Effector CD4-positive, alpha-beta T cell (primary cell): ENCODE measurements around the gene FGF4.

ENCODE experiments used
- DNase-seq: peaks from one replicate; pipeline ENCODE4 v3.0.0-alpha.2; 2020

Gene FGF4

DNA sequence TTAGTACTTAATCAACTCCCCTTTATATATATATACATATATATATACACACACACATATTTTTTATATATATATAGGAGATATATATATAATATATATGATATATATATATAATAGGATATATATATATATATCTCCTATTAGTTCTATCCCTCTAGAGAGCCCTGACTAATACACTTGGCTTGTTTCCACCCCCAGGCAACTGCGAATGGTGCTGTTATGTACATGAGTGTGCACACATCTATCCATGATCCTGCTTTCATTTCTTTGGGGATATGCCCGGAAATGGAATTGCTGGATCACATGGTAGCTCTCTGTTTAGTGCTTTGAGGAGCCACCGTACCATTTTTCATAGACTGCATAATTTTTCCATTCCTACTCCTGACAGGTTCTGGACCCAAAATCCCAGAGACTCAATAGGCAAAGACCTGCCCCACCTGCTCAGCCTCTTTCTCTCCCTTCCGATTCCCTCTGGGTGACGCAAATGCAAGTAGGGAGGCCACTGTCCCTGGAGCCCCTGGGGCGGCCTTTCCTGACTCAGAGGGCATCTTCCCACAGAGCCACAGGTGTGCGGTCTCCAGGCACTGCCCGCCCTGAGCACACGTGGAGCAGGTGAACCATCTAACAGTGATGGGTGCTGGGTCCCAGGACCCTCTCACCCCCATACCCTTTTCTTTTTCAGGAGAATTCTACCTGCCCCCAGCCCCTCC, 32.1 kb upstream of the FGF4 start:
- no peak for DNase-seq

DNA sequence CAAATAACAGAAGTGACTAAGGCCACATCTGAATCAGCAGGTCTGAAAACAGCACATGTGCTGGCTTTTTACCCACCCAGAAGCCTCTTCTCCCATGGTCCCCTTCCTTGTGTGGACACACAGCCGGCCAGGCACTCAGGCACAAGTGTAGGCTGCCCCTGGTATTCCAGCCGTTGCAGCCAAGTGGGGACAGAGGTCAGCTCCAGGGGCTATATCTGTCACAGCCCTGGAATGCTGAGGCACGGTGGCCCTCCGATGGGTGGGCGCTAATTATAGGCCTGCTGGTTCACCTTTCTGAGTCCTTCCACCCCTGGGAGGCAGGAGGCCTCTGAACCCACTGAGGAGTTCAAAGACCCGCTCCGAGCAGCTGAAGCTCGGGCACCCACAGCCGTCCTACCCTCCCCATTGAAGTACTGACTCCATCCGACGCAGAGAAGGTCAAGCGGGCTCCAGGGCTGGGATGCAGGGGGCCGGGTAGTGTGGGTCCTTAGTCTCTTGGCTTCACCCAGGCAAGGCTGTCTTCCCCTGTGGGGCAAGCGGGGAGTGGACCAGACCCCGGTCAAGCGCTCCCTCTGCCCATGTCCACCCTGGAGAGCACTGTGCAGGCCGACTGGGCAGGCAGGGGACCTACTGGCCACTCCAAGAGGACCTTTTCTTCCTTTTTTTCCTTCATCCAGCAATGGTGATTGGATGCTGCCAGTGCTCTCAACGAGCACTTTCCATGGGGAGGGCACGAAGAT, 29.8 kb upstream of the FGF4 start:
- DNase-seq: no peak

DNA sequence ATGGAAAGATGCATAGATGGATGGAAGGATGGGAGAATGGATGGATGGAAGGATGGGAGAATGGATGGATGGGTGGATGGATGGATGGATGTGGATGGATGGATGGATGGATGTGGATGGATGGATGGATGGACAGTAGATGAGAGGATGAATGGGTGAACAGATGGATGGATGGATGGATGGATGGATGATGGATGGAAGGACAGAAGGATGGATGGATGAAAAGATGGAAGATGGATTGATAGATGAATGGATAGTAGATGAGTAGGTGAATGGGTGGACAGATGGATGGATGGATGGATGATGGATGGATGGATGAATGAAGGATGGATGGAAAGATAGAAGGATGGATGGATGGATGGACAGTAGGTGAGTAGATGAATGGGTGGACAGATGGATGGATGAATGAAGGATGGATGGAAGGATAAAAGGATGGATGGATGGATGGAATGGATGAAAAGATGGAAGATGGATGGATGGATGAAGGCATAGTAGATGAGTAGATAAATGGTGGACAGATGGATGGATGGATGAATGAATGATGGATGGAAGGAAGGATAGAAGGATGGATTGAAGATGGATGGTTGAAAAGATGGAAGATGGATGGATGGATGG, 28.6 kb upstream of the FGF4 start:
- DNase-seq: no peak

DNA sequence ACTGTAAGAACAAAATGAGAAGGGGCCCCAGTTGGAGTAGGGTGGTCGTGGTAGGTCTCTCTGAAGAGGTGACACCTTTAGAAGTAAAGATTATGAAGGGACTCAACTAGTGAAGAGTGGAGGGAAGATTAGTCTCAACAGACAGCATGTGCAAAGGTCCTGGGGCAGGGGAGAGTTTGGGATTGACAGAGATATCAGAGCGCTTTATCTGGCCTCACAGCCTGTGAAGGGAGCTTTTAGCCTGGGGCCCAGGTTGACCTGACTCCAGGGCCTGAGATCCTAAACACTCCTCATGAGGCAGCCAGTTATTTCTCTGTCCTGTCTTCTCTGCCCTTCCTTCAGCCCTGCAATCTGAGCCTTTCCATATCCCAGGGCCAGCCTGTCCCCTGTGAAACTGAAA, 27.9 kb upstream of the FGF4 start:
- no peak for DNase-seq

DNA sequence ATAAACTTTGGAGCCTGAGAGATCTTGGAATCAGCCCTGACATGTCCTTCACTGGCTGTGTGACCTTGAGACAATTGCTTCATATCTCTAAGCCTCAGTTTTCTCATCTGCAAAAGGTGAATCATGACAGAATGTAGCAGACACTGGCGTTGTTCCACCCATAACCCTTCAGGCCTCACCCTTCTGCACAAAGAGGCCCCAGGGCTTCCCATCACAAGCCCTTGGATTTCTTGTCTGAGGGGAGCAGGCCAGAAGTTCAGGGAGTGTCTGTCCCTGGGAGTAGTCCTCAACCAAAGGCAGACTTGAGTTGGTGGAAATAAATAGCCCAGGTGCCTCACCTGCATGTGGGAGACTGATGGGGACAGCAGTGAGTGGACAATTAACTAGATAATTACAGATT, 27.4 kb upstream of the FGF4 start:
- no peak for DNase-seq

DNA sequence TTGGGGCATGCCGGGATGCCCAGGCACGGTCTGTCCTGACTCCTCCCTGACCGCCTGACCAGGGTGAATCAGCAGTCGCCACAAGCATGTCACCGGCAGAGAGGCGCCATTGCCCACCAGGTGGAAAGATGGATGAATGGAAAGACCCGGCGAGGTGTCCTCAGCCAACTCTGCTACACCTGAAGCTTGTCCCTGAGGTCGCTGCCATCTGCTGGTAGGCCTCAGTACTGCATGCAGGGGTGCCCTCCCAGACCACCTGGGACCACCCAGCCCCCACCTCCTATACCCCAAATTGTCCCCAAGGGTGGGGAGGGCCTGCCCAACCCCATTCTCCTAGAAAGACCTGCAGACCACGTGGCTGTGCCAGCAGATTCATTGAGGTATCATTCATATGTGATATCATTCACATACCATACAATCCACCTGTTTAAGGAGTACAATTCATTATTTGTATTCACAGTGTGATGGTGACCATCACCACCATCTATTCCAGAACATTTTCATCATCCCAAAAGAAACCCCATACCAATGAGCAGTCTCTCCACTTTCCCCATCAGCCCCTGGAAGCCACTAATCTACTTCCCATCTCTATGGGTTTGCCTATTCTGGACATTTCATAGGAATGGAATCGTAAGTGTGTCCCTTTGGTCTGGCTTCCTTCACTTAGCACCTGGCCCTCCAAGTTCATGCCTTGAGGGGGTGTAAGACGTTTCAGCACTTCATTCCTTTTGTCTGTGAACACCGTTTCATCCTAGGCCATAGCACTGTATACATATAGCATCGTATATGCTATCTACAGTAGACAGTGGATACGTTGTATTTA, 26.6 kb upstream of the FGF4 start:
- no peak for DNase-seq

DNA sequence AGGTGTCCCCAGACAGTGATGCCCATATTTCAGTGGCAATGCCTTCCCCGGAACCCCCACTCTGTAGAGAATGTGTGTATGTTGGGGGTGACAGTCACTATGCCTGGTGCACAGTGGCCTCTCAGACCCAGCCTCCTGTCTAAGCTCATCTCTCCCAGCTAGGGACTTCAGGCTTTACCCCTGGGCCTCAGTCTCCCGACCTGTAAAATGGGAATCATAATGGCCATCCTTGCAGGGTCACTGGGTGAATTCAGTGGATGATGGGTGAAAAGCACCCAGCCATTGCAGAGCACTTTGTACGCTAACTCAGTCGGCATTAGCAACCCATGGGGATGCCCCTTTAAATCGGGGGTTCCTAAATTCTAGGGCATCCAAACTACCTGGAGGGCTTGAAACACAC, 25.1 kb upstream of the FGF4 start:
- DNase-seq: no peak

DNA sequence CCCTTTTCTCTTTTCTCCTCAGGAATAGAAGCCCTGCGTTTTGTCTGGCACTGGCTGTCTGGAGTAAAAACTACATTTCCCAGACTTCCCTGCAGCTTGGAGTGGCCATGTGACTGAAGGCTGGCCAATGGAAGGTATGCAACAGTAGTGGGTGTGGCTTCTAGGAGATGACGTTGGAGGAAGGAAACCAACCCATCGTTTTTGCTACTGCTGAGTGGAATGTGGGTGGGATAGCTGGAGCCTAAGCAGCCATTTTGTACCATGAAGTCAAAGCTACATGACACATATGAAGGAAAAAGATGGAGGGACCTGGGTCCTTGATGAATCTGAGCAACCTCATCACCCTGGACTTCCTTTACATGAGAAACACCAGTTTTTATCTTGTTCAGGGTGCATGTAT, 24.4 kb upstream of the FGF4 start:
- no peak for DNase-seq

DNA sequence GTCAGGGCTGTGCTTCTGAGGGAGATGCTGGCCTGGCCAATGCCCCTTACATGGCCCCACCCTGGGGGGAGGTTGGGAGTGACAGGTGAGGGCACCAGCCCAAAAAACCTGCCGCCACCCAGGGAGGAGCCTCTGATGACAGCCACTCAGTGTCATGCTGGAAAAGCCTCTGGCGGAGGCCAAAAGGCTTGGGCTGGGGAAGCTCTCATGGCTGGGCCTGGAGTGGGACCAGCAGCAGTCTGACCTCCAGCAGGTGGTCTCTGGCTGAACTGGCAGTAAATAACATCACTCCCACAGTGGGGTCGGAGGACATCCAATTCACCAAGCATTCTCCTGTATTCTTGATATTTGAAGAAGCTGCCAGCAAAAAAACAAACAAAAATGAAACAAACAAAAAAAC, 24.0 kb upstream of the FGF4 start:
- no peak for DNase-seq

DNA sequence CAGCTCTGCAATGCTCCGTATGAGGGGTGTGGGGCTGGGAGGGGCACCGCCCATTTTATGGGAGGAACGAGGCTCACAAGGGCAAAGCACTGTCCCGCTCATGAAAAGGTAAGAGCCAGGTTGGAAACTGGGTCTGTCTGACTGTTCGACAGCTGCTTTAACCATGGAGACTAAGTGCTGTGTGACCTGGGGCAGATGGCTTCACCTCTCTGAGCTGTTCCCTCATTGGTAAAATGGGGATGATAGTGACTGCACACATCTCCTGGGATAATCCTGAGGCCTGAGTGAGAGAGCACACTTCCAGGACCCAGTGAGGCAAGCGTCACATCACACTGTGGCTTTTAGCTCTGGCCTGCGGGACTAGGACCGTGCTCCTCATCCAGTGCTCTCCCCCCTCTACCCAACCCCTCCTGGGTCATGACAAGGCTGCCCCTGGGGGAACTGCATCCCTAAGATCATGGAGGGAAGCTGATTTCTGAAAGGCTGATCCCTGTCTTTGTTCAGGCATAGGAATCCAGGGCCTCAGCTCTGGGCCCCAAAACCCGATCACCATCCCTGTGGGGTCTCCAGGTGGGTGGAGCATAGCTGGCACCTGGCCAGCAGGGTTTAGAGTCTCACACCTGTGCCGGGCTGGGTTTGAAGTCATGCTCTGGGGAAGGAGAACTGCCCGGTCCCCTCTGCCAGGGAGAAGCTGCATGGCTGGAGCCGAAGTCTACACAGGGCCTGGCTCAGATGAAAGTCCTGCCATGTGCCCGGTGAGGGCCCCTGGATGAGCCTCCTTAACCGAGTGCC, 22.8 kb upstream of the FGF4 start:
- no peak for DNase-seq

DNA sequence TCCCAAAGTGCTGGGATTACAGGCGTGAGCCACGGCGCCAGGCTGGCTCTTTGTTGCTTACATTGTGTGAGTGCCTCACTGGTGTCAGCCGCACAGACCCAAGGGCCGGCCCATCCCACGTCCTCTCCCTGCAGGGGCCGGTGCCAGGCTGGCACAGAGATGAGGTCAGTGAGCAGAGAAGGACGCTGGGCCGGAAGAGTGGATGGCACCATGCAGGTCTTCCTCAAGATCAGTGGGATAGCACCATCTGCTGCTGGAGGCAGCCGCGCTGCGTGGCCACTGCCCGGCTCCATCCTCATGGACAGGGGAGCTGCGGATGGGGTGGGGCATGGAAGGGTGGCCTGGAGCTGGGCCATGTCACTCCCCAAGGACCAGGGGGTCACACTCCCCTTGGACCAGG, 22.0 kb upstream of the FGF4 start:
- DNase-seq: no peak

DNA sequence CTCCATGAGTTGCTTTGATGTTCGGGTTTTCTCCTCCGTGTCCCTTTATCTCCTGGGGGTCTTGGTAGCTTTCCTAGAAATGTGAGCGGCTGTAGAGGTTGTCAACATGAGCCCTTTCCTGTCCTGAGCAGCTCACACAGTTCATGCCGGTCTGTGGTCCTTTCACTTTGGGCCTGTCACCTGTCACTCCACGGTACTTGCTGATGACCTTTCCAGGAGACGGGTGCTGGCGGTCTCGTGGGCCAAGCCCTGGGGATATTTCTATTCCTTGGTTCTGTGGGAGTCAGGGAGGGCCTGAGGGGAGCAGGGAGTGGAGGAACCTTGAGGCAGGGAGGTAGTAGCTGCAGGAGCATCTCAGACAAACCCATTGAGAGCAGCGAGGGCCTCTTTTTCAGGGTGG, 20.9 kb upstream of the FGF4 start:
- no peak for DNase-seq

DNA sequence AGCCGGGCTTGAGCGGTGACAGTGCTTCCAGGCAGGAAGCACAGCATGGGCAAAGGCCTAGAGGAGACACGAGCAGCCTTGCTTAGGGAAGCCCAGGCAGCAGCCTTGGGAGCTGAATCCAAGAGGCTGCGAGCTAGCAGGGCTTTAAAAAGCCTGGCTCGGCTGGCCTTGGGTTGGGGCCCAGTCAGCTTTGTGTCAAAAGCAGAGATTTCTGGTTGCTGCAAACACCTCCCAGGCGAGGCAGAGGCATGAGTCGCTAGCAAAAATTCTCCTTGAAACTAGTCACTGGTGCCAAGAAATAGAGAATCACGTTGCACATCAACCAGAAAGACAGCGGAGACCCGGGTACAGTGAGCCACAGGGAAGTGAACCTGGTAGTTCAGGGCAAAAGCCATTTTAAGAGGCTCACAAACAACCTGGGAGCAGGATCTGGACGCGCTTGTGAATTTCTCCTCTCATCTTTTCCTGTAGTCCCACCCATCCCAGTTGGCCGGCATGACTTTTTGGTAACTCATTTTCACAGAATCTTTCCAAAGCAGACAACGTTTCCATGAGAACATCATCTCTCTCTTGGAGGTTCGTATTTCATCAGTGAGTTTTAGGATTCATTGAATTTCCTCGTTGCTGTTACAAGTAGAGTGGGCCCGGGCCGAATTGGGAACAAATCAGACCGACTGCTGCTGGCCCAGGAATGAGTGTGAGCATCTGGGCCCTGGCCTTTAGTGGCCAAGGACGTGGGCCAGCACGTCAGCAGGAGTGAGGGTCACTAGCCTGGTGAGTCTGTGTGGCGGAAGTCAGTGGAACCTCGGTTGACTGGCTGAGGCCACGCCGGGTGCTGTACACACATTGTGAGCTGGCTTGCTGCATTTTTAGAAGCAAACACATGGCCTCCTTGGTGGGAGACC, 16.4 kb upstream of the FGF4 start:
- DNase-seq: no peak

DNA sequence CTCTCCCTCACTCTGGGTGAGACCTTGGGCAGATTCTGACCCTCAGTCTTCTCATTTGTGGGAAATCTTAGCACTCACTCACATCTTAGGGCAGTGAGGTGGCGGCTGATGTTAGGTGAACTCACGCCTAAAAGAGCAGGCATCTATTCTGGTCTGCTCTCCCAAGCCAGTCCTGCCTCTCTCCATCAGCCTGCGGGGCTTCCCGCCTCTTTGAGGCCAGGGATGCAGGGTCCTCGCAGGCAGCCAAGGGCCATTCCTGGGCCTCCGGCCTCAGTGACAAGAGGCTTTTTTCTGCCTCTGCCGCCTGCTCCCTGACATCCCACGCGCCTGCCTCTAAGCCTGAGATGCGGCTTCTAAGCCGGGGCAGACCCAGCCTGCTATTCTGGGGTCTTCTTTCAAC, 13.8 kb upstream of the FGF4 start:
- no peak for DNase-seq

DNA sequence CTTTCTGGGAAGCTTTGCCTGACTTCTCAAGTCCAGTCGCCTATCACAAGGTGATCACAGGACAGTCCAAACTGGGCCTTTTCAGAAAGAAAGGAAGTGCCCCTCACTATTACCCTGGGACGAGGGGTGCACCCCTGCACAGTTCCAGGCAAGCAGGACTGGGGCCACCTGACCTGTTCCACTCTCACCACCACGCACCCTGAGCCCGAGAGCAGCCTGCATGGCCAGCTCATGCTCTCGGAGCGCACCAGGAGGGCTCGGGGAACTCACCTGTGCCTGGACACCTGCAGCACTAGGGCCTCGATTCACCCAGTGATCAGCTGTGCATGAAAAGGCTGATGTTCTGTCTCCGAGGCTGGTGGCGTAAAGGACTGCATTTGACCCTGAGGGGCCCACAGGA, 12.8 kb upstream of the FGF4 start:
- no peak for DNase-seq

DNA sequence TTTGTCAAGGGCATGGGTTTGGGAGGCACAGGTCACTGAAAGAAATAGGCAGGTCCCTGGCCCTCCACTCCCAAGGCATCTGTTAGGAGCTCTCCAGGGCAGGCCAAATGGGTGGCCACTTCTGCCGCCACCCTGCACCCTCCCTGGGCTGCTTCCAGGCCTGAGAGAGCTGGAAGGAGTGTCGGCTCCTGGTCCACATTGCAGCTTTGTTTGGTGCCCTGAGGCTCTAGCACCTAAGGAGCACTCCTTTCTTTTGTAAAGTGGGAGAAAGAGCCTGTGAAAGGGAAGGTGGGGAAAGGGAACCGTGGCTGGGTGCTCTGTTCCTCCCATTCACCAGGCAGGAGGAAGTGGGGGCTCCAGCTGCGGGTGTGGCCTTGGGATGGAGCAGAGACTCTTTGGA, 12.3 kb upstream of the FGF4 start:
- DNase-seq: no peak

DNA sequence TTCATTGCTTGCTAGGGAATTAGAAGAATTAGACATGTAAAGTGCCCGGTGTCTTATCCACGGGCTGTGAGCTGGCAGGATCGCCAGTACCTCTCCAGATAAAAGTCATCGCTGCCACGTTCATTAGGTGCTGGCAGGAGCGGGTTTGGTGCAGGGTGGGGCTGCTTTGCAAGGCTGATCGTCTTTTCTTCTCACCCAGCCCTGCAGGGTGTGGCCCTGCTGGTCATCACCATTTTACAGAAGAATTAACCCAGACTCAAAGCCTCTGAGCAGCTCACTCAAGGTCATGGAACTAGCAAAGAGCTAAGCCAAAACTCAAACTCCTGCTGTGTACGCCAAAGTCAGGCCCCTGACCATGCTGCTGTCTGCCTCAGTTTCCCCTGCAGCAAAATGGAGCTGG, 6.1 kb upstream of the FGF4 start:
- no peak for DNase-seq

DNA sequence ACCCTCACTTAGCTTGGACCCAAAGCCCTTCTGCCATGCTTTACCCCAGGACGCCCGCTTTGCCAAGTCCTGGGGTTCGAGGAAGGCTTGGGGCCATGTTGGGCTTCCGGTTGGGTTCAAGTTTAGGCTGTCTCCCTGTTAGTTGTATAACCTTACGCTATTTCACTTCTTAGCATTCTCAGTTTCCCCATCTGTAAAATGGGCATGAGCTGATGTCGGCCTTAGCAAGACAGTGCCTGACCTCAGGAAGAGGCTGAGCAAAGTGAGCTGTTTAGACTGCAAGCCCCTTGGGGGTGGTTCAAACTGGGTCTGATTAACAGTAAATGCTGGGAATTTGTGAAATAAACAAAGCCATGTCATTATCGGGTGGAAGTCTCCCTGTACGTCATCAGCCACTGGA, 3.2 kb upstream of the FGF4 start:
- DNase-seq: no peak

DNA sequence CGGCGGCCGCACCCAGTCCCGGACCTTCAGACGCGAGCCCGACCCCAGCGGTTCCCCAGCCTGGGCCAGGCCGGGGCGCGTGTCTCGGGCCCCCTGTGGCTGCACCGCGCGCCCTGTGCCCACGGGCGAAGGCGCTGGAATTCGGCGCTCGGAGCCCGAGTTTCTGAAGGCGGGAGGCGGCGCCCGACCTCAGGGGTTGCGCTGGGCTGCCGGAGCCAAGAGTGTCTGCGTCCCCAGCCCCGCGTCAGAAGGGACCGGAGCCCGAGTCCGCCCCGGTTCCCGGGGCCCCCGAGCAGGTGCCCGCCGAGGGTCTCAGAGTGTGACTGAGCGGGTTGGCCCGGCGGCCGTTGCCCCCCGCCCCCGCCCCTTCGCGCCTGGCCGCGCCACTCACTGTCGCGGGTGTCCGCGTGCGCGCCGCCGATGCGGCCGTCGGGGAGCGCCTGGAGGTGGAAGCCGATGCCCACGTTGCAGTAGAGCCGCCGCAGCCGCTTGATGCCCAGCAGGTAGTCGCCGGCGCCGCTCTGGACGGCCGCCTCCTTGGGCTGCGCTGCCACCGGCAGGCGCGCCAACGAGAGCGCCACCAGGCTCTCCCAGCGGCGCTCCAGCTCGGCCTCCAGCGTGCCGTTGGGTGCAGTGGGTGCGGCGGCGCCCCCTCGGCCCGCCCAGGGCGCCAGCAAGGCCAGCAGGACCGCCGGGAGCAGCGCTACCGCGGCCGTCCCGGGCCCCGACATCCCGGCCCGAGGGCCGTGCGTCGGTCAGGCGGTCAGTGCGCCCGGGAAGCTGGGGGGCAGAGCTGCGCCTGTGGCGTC, 583 bp downstream of the FGF4 start:
- no peak for DNase-seq

DNA sequence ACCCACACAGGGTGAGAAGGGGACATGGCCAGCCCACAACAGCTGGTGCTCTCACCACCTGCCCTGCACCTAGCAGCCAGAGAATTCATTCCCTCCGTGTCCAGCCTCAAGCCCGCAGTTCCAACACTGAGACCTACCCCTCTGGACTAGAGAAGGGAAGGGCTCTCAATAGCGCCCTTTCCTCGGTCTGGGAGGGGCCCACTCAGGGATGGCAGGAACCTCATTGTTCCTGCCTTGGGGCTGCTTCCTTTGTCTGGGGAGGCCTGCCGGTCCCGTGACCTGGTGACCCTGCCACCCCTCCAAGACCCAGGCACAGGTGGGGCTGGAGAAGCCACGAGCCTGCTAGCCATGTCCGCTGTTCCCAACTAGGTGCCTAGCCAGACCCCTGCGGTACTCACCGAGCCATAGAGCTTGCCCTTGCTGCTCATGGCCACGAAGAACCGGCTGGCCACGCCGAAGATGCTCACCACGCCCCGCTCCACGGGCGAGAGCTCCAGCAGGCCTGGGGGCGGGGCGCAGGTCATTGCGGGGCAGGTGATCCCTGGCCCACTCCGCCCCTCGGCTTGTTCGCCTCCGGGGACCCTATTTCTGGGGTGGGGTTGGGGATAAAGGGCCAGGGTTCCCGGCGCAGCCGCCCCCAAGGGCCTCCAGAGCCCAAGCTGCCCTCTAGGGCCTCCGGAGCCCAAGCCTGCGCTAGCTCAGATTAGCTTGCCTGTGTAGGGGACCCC, 1.4 kb downstream of the FGF4 start:
- DNase-seq: no peak
